Panc1 (cell line): ENCODE measurements around the gene SPACA5. TPM values are rescaled to one million over a fixed set of nuclear protein-coding genes. Genes with fewer than 3 reads are reported as not detected.

ENCODE experiments used
- ATAC-seq: fragments of 200-7000 bp; cut with Tn5 transposase; 2 replicates; pipeline ENCODE4 v1.9.1; 2020; ENCODE audit warnings: mild to moderate bottlenecking, moderate library complexity
- BruUV-seq: library from RNA; stranded (reverse); fragments of 400-500 nt; replicated peaks from 2 replicates; lab custom pipeline; 2021; lab: Mats Ljungman, UMichigan
- CTCF ChIA-PET: fragments of 300-600 bp; sonication (Branson Sonifier 250); formaldehyde crosslinking; loops from one replicate; lab custom pipeline; 2022; ENCODE audit warnings: antibody characterized with exemption; lab: Charles Lee
- POLR2A ChIA-PET: fragments of 300-600 bp; sonication (Branson Sonifier 250); formaldehyde crosslinking; loops from one replicate; lab custom pipeline; 2022; ENCODE audit warnings: antibody characterized with exemption; lab: Charles Lee
- DNase-seq: peaks from one replicate; pipeline ENCODE4 v3.0.0-alpha.2; 2010; ENCODE audit warnings: low read depth, low spot score
- H3K27ac ChIP-seq: 2 replicates; pipeline ENCODE4 v1.5.1; 2011; ENCODE audit warnings: mild to moderate bottlenecking, low read length, inconsistent platforms
- H3K27me3 ChIP-seq: fragments of 200-500 bp; sonication (Bioruptor generic); 2 replicates; pipeline ENCODE4 v1.6.0; 2014; ENCODE audit warnings: low read length, inconsistent platforms; ENCODE audit not compliant: control insufficient read depth, insufficient read depth
- H3K36me3 ChIP-seq: fragments of 200-500 bp; sonication (Bioruptor generic); 2 replicates; pipeline ENCODE4 v1.5.1; 2014; ENCODE audit warnings: inconsistent platforms, mild to moderate bottlenecking, low read length, moderate library complexity; ENCODE audit not compliant: control insufficient read depth, insufficient read depth
- H3K4me1 ChIP-seq: 2 replicates; pipeline ENCODE4 v1.5.1; 2011; ENCODE audit warnings: inconsistent platforms, mild to moderate bottlenecking, low read length, moderate library complexity; ENCODE audit not compliant: control insufficient read depth, insufficient read depth
- H3K4me3 ChIP-seq, 2 experiments: 2 replicates each; pipeline ENCODE4 v1.5.1; 2011 to 2012; ENCODE audit warnings: low read depth in 2 of 2, low read length in 2 of 2, mild to moderate bottlenecking in 2 of 2, inconsistent platforms in 1 of 2, moderate library complexity in 1 of 2
- H3K9me3 ChIP-seq: fragments of 200-500 bp; sonication (Bioruptor generic); 2 replicates; pipeline ENCODE4 v1.5.1; 2014; ENCODE audit warnings: low read depth, mild to moderate bottlenecking, inconsistent platforms, low read length, moderate library complexity; ENCODE audit not compliant: control insufficient read depth, insufficient read depth
- POLR2AphosphoS5 ChIP-seq: IDR thresholded peaks from 2 replicates; pipeline ENCODE4 v1.6.1; 2012; ENCODE audit warnings: mild to moderate bottlenecking, low read depth, low read length, moderate library complexity
- SIN3A ChIP-seq: IDR thresholded peaks from 2 replicates; pipeline ENCODE4 v1.6.1; 2012; ENCODE audit warnings: low read depth, mild to moderate bottlenecking, low read length, moderate library complexity, borderline replicate concordance; ENCODE audit not compliant: insufficient read depth
- TCF7L2 ChIP-seq: IDR thresholded peaks from 2 replicates; pipeline ENCODE4 v1.6.1; 2011; ENCODE audit warnings: mild to moderate bottlenecking, low read depth, low read length, inconsistent platforms
- in situ Hi-C: cut with HindIII; loops from 2 replicates; pipeline ENCODE4 v1.10.0; 2016; ENCODE audit warnings: low sequenced_read_pairs, low pct_unique_long_range_greater_than_20kb
- intact Hi-C: fragments of 100-400 bp; cut with micrococcal nuclease; formaldehyde crosslinking; loops from one replicate; pipeline ENCODE4 v1.10.0; 2022; ENCODE audit not compliant: unreplicated experiment
- total RNA-seq: library from RNA; stranded (reverse); gene quantifications from one replicate; pipeline ENCODE4 v1.2.1, GENCODE V29; 2021; ENCODE audit not compliant: unreplicated experiment
- TF ChIP-seq, protein P1 (sequence below): fragments of 450-650 bp; IDR thresholded peaks from 2 replicates; pipeline ENCODE4 v1.5.1; 2017; ENCODE audit warnings: mild to moderate bottlenecking
- TF ChIP-seq, protein P2 (sequence below), 2 experiments: IDR thresholded peaks; 2 replicates each; pipeline ENCODE4 v1.6.1; 2011 to 2012; ENCODE audit warnings: low read depth in 2 of 2, control low read depth in 1 of 2, low read length in 1 of 2, mild to moderate bottlenecking in 1 of 2, moderate library complexity in 1 of 2; ENCODE audit not compliant: insufficient read depth in 1 of 2

Gene SPACA5
- total RNA-seq, 1 experiment from 2014 or later: not detected

DNA sequence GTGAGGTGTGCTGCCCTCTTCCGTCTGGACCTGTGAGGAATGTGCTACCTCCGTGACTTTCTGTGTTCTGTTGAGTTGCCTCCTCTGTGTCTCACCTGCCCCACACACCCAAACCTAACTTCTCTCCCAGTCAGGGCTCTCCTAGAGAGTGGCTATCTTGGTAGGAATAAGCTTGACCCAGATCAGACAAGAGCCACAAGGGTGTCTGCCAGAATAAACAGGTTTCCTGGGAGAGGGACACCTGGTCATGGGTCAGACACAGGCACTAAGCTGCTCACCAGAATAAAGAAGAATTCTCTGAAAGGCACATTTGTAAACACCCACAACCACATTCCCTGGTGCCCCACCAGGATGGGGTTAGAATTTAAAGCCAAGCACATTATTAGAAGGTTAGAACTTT, 14.1 kb upstream of the SPACA5 start:
- Histone ChIP-seq H3K27ac (no peak overlapping the region), H3K9me3 (peaks cover 51% of the 10 kb centered on the region; the same call in 1 of the 2 replicates), H3K27me3 (no peaks in the 10 kb centered on the region), H3K36me3 (no peaks in the 10 kb centered on the region; the same call in 1 of the 2 replicates), H3K4me3 (no peak overlapping the region), H3K4me1 (no peaks in the 10 kb centered on the region)
- DNase-seq (no peak), ATAC-seq (no peak)
- POLR2A ChIA-PET: no interaction called here
- CTCF ChIA-PET: no interaction called here
- TF ChIP-seq, protein P1, sequence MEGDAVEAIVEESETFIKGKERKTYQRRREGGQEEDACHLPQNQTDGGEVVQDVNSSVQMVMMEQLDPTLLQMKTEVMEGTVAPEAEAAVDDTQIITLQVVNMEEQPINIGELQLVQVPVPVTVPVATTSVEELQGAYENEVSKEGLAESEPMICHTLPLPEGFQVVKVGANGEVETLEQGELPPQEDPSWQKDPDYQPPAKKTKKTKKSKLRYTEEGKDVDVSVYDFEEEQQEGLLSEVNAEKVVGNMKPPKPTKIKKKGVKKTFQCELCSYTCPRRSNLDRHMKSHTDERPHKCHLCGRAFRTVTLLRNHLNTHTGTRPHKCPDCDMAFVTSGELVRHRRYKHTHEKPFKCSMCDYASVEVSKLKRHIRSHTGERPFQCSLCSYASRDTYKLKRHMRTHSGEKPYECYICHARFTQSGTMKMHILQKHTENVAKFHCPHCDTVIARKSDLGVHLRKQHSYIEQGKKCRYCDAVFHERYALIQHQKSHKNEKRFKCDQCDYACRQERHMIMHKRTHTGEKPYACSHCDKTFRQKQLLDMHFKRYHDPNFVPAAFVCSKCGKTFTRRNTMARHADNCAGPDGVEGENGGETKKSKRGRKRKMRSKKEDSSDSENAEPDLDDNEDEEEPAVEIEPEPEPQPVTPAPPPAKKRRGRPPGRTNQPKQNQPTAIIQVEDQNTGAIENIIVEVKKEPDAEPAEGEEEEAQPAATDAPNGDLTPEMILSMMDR: no peak
- TF ChIP-seq POLR2AphosphoS5 (no peak), TCF7L2 (no peak), SIN3A (no peak)
- TF ChIP-seq, protein P2, sequence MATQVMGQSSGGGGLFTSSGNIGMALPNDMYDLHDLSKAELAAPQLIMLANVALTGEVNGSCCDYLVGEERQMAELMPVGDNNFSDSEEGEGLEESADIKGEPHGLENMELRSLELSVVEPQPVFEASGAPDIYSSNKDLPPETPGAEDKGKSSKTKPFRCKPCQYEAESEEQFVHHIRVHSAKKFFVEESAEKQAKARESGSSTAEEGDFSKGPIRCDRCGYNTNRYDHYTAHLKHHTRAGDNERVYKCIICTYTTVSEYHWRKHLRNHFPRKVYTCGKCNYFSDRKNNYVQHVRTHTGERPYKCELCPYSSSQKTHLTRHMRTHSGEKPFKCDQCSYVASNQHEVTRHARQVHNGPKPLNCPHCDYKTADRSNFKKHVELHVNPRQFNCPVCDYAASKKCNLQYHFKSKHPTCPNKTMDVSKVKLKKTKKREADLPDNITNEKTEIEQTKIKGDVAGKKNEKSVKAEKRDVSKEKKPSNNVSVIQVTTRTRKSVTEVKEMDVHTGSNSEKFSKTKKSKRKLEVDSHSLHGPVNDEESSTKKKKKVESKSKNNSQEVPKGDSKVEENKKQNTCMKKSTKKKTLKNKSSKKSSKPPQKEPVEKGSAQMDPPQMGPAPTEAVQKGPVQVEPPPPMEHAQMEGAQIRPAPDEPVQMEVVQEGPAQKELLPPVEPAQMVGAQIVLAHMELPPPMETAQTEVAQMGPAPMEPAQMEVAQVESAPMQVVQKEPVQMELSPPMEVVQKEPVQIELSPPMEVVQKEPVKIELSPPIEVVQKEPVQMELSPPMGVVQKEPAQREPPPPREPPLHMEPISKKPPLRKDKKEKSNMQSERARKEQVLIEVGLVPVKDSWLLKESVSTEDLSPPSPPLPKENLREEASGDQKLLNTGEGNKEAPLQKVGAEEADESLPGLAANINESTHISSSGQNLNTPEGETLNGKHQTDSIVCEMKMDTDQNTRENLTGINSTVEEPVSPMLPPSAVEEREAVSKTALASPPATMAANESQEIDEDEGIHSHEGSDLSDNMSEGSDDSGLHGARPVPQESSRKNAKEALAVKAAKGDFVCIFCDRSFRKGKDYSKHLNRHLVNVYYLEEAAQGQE (IDR thresholded peaks at IDR 0.05; ENCODE audit: insufficient read depth in 1 of 2, low read depth in 2 of 2, low read length in 1 of 2): no peak
- BruUV-seq: no TSS peak
- intact Hi-C loops (no loop called here), in situ Hi-C loops (no loop called here)

DNA sequence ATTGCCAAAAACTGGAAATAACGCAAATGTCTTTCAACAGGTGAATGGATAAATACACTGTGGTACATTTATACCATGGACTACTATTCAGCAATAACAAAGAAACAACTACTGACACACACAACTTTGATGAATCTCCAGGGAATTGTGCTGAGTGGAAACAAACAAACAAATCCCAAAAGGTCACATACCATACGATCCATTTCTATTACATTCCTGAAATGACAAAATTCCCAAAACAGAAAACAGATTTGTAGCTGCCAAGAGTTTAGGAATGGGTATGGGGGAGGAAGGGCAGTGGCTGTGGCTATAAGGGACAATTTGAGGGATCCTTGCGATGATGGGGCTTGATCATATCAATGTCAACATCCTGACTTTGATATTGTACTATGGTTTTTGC, 5.5 kb upstream of the SPACA5 start:
- Histone ChIP-seq H3K4me3 (no peak overlapping the region), H3K27ac (no peak overlapping the region), H3K4me1 (0 out of 2 replicates have a peak, but pooled peaks cover 2% of the 10 kb centered on the region), H3K36me3 (peaks cover 3% of the 10 kb centered on the region; the same call in 1 of the 2 replicates), H3K9me3 (peaks cover 12% of the 10 kb centered on the region; the same call in 1 of the 2 replicates), H3K27me3 (no peaks in the 10 kb centered on the region)
- DNase-seq: no peak
- ChIA-PET POLR2A (no interaction called here), CTCF (no interaction called here)
- intact Hi-C loops (no loop called here), in situ Hi-C loops (no loop called here)
- TF ChIP-seq, protein P1: no peak
- no peak for TF ChIP-seq SIN3A
- no peak for TF ChIP-seq TCF7L2
- TF ChIP-seq, protein P2 (IDR thresholded peaks at IDR 0.05; ENCODE audit: insufficient read depth in 1 of 2, low read depth in 2 of 2, low read length in 1 of 2): no peak
- no peak for TF ChIP-seq POLR2AphosphoS5
- ATAC-seq: no peak
- BruUV-seq: no TSS peak
